HepG2 (cell line): ENCODE measurements around the gene ANKZF1. TPM values are rescaled to one million over a fixed set of nuclear protein-coding genes. Genes with fewer than 3 reads are reported as not detected.
A peak's percentile ranks its signal among the peaks of the same experiment; 100 is the strongest.

Source experiments
- ARHGAP35 ChIP-seq: sonication (generic); formaldehyde crosslinking; IDR thresholded peaks from 2 replicates; pipeline ENCODE4 v1.9.0; 2022; ENCODE audit warnings: mild to moderate bottlenecking, inconsistent platforms, moderate library complexity, missing genetic modification reagents, borderline replicate concordance
- DMAP1 ChIP-seq: IDR thresholded peaks from 2 replicates; pipeline ENCODE4 v1.6.1; 2016
- E2F2 ChIP-seq: sonication (generic); formaldehyde crosslinking; IDR thresholded peaks from 2 replicates; pipeline ENCODE4 v1.4.0; 2020; ENCODE audit warnings: missing genetic modification reagents, borderline replicate concordance
- ELF3 ChIP-seq: IDR thresholded peaks from 2 replicates; pipeline ENCODE4 v1.6.1; 2016; ENCODE audit warnings: missing genetic modification reagents, missing compliant biosample characterization
- GATAD2A ChIP-seq: IDR thresholded peaks from 2 replicates; pipeline ENCODE4 v1.6.1; 2016
- GFI1 ChIP-seq: sonication (generic); formaldehyde crosslinking; IDR thresholded peaks from 2 replicates; pipeline ENCODE4 v1.5.0; 2020; ENCODE audit warnings: missing genetic modification reagents, mild to moderate bottlenecking, borderline replicate concordance
- KDM3A ChIP-seq: IDR thresholded peaks from 2 replicates; pipeline ENCODE4 v1.6.1; 2018; ENCODE audit warnings: low read depth, missing compliant biosample characterization
- MIER2 ChIP-seq: IDR thresholded peaks from 2 replicates; pipeline ENCODE4 v1.6.1; 2016; ENCODE audit warnings: missing biosample characterization, missing genetic modification reagents
- NCOA5 ChIP-seq: sonication (generic); formaldehyde crosslinking; IDR thresholded peaks from 2 replicates; pipeline ENCODE4 v1.4.0; 2020; ENCODE audit warnings: missing genetic modification reagents
- RAD21 ChIP-seq: fragments of 450-650 bp; formaldehyde crosslinking; IDR thresholded peaks from 2 replicates; pipeline ENCODE4 v1.5.0; 2020; ENCODE audit warnings: mild to moderate bottlenecking
- RAD51 ChIP-seq: fragments of 450-650 bp; IDR thresholded peaks from 2 replicates; pipeline ENCODE4 v1.6.1; 2016; ENCODE audit warnings: borderline replicate concordance
- SAP130 ChIP-seq: IDR thresholded peaks from 2 replicates; pipeline ENCODE4 v1.6.1; 2016; ENCODE audit warnings: low read depth
- SNAPC5 ChIP-seq: sonication (generic); formaldehyde crosslinking; IDR thresholded peaks from 2 replicates; pipeline ENCODE4 v1.8.1; 2023; ENCODE audit warnings: mild to moderate bottlenecking, missing genetic modification reagents, borderline replicate concordance
- ZC3H4 ChIP-seq: sonication (generic); formaldehyde crosslinking; IDR thresholded peaks from 2 replicates; pipeline ENCODE4 v1.4.0; 2020; ENCODE audit warnings: missing genetic modification reagents, borderline replicate concordance
- ZNF136 ChIP-seq: sonication (generic); formaldehyde crosslinking; IDR thresholded peaks from 2 replicates; pipeline ENCODE4 v1.8.1; 2022; ENCODE audit warnings: low read depth, mild to moderate bottlenecking, moderate library complexity, missing genetic modification reagents
- ZNF207 ChIP-seq: fragments of 450-650 bp; IDR thresholded peaks from 2 replicates; pipeline ENCODE4 v1.6.1; 2016; ENCODE audit warnings: antibody characterized with exemption, borderline replicate concordance
- ZNF230 ChIP-seq: sonication (generic); formaldehyde crosslinking; IDR thresholded peaks from 2 replicates; pipeline ENCODE4 v1.4.0; 2020; ENCODE audit warnings: mild to moderate bottlenecking, missing genetic modification reagents
- ZNF337 ChIP-seq: sonication (generic); formaldehyde crosslinking; IDR thresholded peaks from 2 replicates; pipeline ENCODE4 v1.5.1; 2020; ENCODE audit warnings: missing genetic modification reagents, low read depth, mild to moderate bottlenecking, borderline replicate concordance
- ZNF543 ChIP-seq: sonication (generic); formaldehyde crosslinking; IDR thresholded peaks from 2 replicates; pipeline ENCODE4 v1.4.0; 2020; ENCODE audit warnings: mild to moderate bottlenecking, missing genetic modification reagents
- ZNF629 ChIP-seq: sonication (generic); formaldehyde crosslinking; conservative IDR thresholded peaks from 2 replicates; pipeline ENCODE4 v1.5.0; 2020; ENCODE audit warnings: missing genetic modification reagents
- ZNF678 ChIP-seq: sonication (generic); formaldehyde crosslinking; IDR thresholded peaks from 2 replicates; pipeline ENCODE4 v1.4.0; 2020; ENCODE audit warnings: mild to moderate bottlenecking, missing genetic modification reagents
- ZNF737 ChIP-seq: sonication (generic); formaldehyde crosslinking; IDR thresholded peaks from 2 replicates; pipeline ENCODE4 v1.5.0; 2020; ENCODE audit warnings: missing genetic modification reagents, mild to moderate bottlenecking, borderline replicate concordance
- polyA plus RNA-seq, 8 experiments: library from polyadenylated mRNA; depleted of rRNA in 3 of 8; stranded (reverse) in 7 of 8; unstranded in 1 of 8; fragments of >200 nt; fragmentation: Illumina TruSeq in 4 of 8; extraction: Trizol in 4 of 8; gene quantifications; 2 replicates each; pipeline versions ENCODE4 v1.2.1 to v1.2.3, GENCODE V29; 2011 to 2016; ENCODE audit warnings: low read depth in 4 of 8, missing spikeins in 1 of 8, mixed read lengths in 1 of 8; ENCODE audit not compliant: insufficient read depth in 1 of 8
- total RNA-seq, 5 experiments: library from RNA; depleted of rRNA; stranded (reverse); fragments of >200 nt; fragmentation: Illumina TruSeq; extraction: Trizol; gene quantifications; 2 replicates each; pipeline ENCODE4 v1.2.3, GENCODE V29; 2016; ENCODE audit warnings: low read depth in 1 of 5
- TF ChIP-seq, protein P1 (sequence below): sonication (generic); formaldehyde crosslinking; IDR thresholded peaks from 2 replicates; pipeline ENCODE4 v1.5.0; 2020; ENCODE audit warnings: missing genetic modification reagents
- TF ChIP-seq, protein P2 (sequence below): fragments of 450-650 bp; IDR thresholded peaks from 2 replicates; pipeline ENCODE4 v1.6.1; 2016
- TF ChIP-seq, protein P3 (sequence below): sonication (generic); formaldehyde crosslinking; IDR thresholded peaks from 2 replicates; pipeline ENCODE4 v1.8.1; 2022; ENCODE audit warnings: low read depth, mild to moderate bottlenecking, missing genetic modification reagents

Gene ANKZF1
- total and polyA plus RNA-seq, 2 of the 13 experiments (the other 11 are each of a cell fraction or from before 2014, with no cell fraction given), result 25.3 to 128 TPM

- TF ChIP-seq ZNF678 (CRISPR knock-in tag) (peak; percentile 26; the same call in 1 of the 2 replicates), ZNF737 (CRISPR knock-in tag) (no peak), SNAPC5 (CRISPR knock-in tag) (no peak), E2F2 (no peak), KDM3A (CRISPR knock-in tag) (0 out of 2 replicates have a peak, but pooled peaks have one; percentile 28), NCOA5 (CRISPR knock-in tag) (no peak), RAD51 (no peak), GFI1 (CRISPR knock-in tag) (no peak), ZC3H4 (CRISPR knock-in tag) (no peak; the same call in 1 of the 2 replicates), DMAP1 (CRISPR knock-in tag) (peak; percentile 3; the same call in 1 of the 2 replicates), MIER2 (no peak), ARHGAP35 (CRISPR knock-in tag) (no peak), RAD21 (CRISPR knock-in tag) (no peak), ZNF230 (CRISPR knock-in tag) (no peak; the same call in none of the 2 replicates), ZNF337 (no peak; the same call in 1 of the 2 replicates), GATAD2A (no peak), ZNF207 (no peak), ZNF629 (CRISPR knock-in tag) (no peak), ZNF543 (CRISPR knock-in tag) (no peak), ZNF136 (CRISPR knock-in tag) (peak; percentile 71; the same call in 1 of the 2 replicates), ELF3 (CRISPR knock-in tag) (0 out of 2 replicates have a peak, but pooled peaks have one; percentile 5), SAP130 (CRISPR knock-in tag) (peak; percentile 65)
- TF ChIP-seq, protein P1, sequence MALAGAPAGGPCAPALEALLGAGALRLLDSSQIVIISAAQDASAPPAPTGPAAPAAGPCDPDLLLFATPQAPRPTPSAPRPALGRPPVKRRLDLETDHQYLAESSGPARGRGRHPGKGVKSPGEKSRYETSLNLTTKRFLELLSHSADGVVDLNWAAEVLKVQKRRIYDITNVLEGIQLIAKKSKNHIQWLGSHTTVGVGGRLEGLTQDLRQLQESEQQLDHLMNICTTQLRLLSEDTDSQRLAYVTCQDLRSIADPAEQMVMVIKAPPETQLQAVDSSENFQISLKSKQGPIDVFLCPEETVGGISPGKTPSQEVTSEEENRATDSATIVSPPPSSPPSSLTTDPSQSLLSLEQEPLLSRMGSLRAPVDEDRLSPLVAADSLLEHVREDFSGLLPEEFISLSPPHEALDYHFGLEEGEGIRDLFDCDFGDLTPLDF, result no peak
- TF ChIP-seq, protein P2, sequence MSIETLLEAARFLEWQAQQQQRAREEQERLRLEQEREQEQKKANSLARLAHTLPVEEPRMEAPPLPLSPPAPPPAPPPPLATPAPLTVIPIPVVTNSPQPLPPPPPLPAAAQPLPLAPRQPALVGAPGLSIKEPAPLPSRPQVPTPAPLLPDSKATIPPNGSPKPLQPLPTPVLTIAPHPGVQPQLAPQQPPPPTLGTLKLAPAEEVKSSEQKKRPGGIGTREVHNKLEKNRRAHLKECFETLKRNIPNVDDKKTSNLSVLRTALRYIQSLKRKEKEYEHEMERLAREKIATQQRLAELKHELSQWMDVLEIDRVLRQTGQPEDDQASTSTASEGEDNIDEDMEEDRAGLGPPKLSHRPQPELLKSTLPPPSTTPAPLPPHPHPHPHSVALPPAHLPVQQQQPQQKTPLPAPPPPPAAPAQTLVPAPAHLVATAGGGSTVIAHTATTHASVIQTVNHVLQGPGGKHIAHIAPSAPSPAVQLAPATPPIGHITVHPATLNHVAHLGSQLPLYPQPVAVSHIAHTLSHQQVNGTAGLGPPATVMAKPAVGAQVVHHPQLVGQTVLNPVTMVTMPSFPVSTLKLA, result no peak
- TF ChIP-seq, protein P3, sequence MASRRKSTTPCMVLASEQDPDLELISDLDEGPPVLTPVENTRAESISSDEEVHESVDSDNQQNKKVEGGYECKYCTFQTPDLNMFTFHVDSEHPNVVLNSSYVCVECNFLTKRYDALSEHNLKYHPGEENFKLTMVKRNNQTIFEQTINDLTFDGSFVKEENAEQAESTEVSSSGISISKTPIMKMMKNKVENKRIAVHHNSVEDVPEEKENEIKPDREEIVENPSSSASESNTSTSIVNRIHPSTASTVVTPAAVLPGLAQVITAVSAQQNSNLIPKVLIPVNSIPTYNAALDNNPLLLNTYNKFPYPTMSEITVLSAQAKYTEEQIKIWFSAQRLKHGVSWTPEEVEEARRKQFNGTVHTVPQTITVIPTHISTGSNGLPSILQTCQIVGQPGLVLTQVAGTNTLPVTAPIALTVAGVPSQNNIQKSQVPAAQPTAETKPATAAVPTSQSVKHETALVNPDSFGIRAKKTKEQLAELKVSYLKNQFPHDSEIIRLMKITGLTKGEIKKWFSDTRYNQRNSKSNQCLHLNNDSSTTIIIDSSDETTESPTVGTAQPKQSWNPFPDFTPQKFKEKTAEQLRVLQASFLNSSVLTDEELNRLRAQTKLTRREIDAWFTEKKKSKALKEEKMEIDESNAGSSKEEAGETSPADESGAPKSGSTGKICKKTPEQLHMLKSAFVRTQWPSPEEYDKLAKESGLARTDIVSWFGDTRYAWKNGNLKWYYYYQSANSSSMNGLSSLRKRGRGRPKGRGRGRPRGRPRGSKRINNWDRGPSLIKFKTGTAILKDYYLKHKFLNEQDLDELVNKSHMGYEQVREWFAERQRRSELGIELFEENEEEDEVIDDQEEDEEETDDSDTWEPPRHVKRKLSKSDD (CRISPR knock-in tag), result no peak
Observed at GRCh38 chr2:219207134-219207883, 22.3 kb upstream of the ANKZF1 start (continued).
